SK-N-SH treated with all-trans-retinoic acid at 6 μM for 48 hours (cell line): ENCODE measurements around the gene CDKL2.

Experiments used
- ATAC-seq: fragments of 200-7000 bp; cut with Tn5 transposase; 3 replicates; pipeline ENCODE4 v1.9.1; 2020; ENCODE audit warnings: mild to moderate bottlenecking, moderate library complexity
- ARNTL ChIP-seq: fragments of 450-650 bp; formaldehyde crosslinking; IDR thresholded peaks from 2 replicates; pipeline ENCODE4 v1.5.0; 2020; ENCODE audit warnings: low read depth, mild to moderate bottlenecking, moderate library complexity, borderline replicate concordance
- BACH2 ChIP-seq: fragments of 250-450 bp; sonication (Bioruptor Pico); IDR thresholded peaks from 2 replicates; pipeline ENCODE4 v1.9.0; 2021; ENCODE audit warnings: mild to moderate bottlenecking, borderline replicate concordance
- ESRRG ChIP-seq: fragments of 250-450 bp; sonication (Bioruptor Pico); IDR thresholded peaks from 2 replicates; pipeline ENCODE4 v1.6.1; 2021; ENCODE audit warnings: mild to moderate bottlenecking
- GLIS3 ChIP-seq: fragments of 250-450 bp; sonication (Bioruptor Pico); IDR thresholded peaks from 2 replicates; pipeline ENCODE4 v1.5.0; 2020; ENCODE audit warnings: mild to moderate bottlenecking, moderate library complexity
- ISL1 ChIP-seq: fragments of 250-450 bp; sonication (Bioruptor Pico); IDR thresholded peaks from 2 replicates; pipeline ENCODE4 v2.1.2; 2022; ENCODE audit warnings: mild to moderate bottlenecking, moderate library complexity
- OSR1 ChIP-seq: fragments of 250-450 bp; sonication (Bioruptor Pico); IDR thresholded peaks from 2 replicates; pipeline ENCODE4 v1.8.0; 2022; ENCODE audit warnings: moderate library complexity, mild to moderate bottlenecking, inconsistent platforms
- PPARA ChIP-seq: fragments of 250-450 bp; sonication (Bioruptor Pico); IDR thresholded peaks from 2 replicates; pipeline ENCODE4 v1.5.0; 2020; ENCODE audit warnings: mild to moderate bottlenecking, borderline replicate concordance
- RARB ChIP-seq: fragments of 250-450 bp; sonication (Bioruptor Pico); IDR thresholded peaks from 2 replicates; pipeline ENCODE4 v1.8.0; 2021; ENCODE audit warnings: mild to moderate bottlenecking, moderate library complexity
- SNAI2 ChIP-seq: fragments of 250-450 bp; sonication (Bioruptor Pico); IDR thresholded peaks from 2 replicates; pipeline ENCODE4 v1.5.0; 2020; ENCODE audit warnings: mild to moderate bottlenecking, moderate library complexity
- TCF4 ChIP-seq: fragments of 250-450 bp; sonication (Bioruptor Pico); IDR thresholded peaks from 2 replicates; pipeline ENCODE4 v1.8.0; 2021; ENCODE audit warnings: mild to moderate bottlenecking, moderate library complexity, borderline replicate concordance
- TOX ChIP-seq: fragments of 250-450 bp; sonication (Bioruptor Pico); IDR thresholded peaks from 2 replicates; pipeline ENCODE4 v1.8.0; 2021; ENCODE audit warnings: mild to moderate bottlenecking, moderate library complexity, borderline replicate concordance
- ZC3H10 ChIP-seq: fragments of 250-450 bp; sonication (Bioruptor Pico); IDR thresholded peaks from 2 replicates; pipeline ENCODE4 v1.5.1; 2021; ENCODE audit warnings: mild to moderate bottlenecking, moderate library complexity
- ZFP3 ChIP-seq: fragments of 250-450 bp; sonication (Bioruptor Pico); IDR thresholded peaks from 2 replicates; pipeline ENCODE4 v1.5.0; 2020; ENCODE audit warnings: mild to moderate bottlenecking, moderate library complexity
- ZNF565 ChIP-seq: fragments of 450-650 bp; formaldehyde crosslinking; conservative IDR thresholded peaks from 2 replicates; pipeline ENCODE4 v1.5.0; 2020; ENCODE audit warnings: low read depth, mild to moderate bottlenecking, moderate library complexity
- ZNF70 ChIP-seq: fragments of 450-650 bp; formaldehyde crosslinking; IDR thresholded peaks from 2 replicates; pipeline ENCODE4 v1.5.0; 2020; ENCODE audit warnings: mild to moderate bottlenecking, moderate library complexity
- ZNF8 ChIP-seq: fragments of 450-650 bp; formaldehyde crosslinking; IDR thresholded peaks from 2 replicates; pipeline ENCODE4 v1.5.0; 2020; ENCODE audit warnings: mild to moderate bottlenecking, moderate library complexity
- TF ChIP-seq, protein P1 (sequence below): fragments of 250-450 bp; sonication (Bioruptor Pico); IDR thresholded peaks from 2 replicates; pipeline ENCODE4 v1.8.0; 2020; ENCODE audit warnings: mild to moderate bottlenecking, moderate library complexity, borderline replicate concordance
- TF ChIP-seq, protein P2 (sequence below): fragments of 250-450 bp; sonication (Bioruptor Pico); IDR thresholded peaks from 2 replicates; pipeline ENCODE4 v1.5.1; 2020; ENCODE audit warnings: low read depth, mild to moderate bottlenecking, moderate library complexity
- TF ChIP-seq, protein P3 (sequence below): fragments of 250-450 bp; sonication (Bioruptor Pico); IDR thresholded peaks from 2 replicates; pipeline ENCODE4 v1.5.1; 2021; ENCODE audit warnings: mild to moderate bottlenecking, moderate library complexity
- TF ChIP-seq, protein P4 (sequence below): fragments of 250-450 bp; sonication (Bioruptor Pico); IDR thresholded peaks from 2 replicates; pipeline ENCODE4 v1.5.0; 2020; ENCODE audit warnings: mild to moderate bottlenecking, moderate library complexity

The CDKL2 gene

DNA sequence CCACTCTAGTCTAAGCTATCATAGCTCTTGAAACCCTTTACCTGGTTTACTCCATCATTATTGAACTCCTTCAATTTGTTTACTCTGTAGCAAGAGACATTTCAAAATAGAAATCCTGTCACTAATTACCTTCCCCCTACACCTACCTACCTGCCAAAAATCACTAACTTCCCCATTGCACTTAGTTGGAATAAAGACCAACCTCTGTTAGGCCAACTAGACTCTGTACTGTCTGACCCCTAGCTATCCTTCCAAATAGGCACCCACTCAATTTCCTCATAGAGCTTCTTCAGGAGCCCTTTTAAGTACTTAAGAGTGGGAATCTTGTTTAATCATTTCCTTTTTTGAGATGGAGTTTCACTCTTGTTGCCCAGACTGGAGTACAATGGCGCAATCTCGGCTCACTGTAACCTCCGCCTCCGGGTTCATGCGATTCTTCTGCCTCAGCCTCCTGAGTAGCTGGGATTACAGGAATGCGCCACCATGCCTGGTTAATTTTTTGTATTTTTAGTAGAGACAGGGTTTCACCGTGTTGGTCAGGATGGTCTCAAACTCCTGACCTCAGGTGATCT lies 8.9 kb upstream of the CDKL2 start:
- no peak for TF ChIP-seq SNAI2
- ATAC-seq: no peak

DNA sequence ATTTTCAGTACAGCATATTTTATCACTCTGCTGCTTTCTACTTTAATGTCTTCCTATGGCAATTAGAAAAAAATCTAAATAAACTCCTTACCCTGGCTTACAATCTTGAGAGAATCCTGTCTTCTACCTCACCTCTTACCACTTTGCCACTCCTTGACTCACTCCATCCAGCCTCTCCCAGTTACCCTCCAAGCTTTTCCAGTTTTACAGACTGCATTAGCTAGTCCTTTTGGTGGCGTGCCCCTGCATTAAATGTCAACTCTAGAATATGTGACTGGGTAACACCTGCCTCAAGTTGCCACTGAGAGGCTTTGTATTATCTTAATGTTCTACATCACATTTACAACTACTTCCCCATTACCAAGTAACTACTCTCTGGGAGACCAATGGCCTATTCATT lies 7.5 kb upstream of the CDKL2 start:
- TF ChIP-seq, protein P1, sequence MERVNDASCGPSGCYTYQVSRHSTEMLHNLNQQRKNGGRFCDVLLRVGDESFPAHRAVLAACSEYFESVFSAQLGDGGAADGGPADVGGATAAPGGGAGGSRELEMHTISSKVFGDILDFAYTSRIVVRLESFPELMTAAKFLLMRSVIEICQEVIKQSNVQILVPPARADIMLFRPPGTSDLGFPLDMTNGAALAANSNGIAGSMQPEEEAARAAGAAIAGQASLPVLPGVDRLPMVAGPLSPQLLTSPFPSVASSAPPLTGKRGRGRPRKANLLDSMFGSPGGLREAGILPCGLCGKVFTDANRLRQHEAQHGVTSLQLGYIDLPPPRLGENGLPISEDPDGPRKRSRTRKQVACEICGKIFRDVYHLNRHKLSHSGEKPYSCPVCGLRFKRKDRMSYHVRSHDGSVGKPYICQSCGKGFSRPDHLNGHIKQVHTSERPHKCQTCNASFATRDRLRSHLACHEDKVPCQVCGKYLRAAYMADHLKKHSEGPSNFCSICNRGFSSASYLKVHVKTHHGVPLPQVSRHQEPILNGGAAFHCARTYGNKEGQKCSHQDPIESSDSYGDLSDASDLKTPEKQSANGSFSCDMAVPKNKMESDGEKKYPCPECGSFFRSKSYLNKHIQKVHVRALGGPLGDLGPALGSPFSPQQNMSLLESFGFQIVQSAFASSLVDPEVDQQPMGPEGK: no peak
- TF ChIP-seq BACH2 (CRISPR knock-in tag): no peak
- no peak for TF ChIP-seq RARB
- no peak for TF ChIP-seq ZNF70 (CRISPR knock-in tag)
- no peak for TF ChIP-seq GLIS3 (CRISPR knock-in tag)
- TF ChIP-seq ZFP3 (CRISPR knock-in tag): no peak
- TF ChIP-seq TCF4 (CRISPR knock-in tag): no peak
- no peak for TF ChIP-seq ZNF8 (CRISPR knock-in tag)
- ATAC-seq: no peak; the same call in 1 of the 3 replicates

DNA sequence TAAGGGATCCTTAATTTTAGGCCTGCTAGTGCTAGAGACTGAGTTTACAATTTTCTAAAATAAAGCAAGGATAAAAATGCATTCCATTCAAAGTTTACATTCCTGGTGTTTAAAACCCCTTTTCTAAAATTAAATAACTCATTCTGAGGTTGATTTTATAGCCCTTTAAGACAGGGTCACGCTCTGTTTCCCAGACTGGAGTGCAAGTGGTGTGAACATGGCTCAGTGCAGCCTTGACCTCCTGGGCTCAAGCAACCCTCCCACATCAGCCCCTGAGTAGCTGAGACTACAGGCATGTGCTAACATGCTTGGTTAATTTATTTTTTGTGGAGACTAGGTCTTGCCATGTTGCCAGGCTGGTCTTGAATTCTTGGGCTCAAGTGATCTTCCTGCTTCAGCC lies 6.8 kb upstream of the CDKL2 start:
- peak; percentile 43 for ATAC-seq
- TF ChIP-seq GLIS3 (CRISPR knock-in tag) (no peak), ZNF70 (CRISPR knock-in tag) (no peak), RARB (no peak), PPARA (CRISPR knock-in tag) (no peak)

DNA sequence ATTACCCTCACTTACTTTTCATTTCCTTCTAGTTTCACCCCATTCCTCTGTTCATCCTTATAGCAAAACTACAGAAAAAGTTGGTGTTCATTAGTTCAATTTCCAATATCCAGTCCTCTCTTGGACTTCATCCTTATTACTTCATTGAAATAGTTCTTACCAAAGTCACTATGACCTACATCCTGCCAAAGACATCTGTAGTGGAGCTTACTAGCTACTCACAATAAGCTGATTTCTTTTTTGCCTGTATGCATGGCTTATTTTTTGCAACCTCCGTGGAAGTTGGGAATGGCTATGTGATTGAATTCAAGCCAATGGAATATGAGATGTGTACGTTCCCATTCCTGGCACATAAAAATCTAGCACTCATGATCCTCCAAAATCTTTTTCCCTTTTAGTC lies 4.6 kb upstream of the CDKL2 start:
- no peak for ATAC-seq
- TF ChIP-seq, protein P2, sequence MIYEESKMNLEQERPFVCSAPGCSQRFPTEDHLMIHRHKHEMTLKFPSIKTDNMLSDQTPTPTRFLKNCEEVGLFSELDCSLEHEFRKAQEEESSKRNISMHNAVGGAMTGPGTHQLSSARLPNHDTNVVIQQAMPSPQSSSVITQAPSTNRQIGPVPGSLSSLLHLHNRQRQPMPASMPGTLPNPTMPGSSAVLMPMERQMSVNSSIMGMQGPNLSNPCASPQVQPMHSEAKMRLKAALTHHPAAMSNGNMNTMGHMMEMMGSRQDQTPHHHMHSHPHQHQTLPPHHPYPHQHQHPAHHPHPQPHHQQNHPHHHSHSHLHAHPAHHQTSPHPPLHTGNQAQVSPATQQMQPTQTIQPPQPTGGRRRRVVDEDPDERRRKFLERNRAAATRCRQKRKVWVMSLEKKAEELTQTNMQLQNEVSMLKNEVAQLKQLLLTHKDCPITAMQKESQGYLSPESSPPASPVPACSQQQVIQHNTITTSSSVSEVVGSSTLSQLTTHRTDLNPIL: no peak
- TF ChIP-seq SNAI2 (no peak), ZNF70 (CRISPR knock-in tag) (no peak), ISL1 (CRISPR knock-in tag) (no peak), TOX (no peak), RARB (no peak), BACH2 (CRISPR knock-in tag) (no peak), ZNF565 (CRISPR knock-in tag) (no peak), TCF4 (CRISPR knock-in tag) (no peak), ARNTL (no peak), ZNF8 (CRISPR knock-in tag) (no peak), ESRRG (no peak)
- TF ChIP-seq, protein P3, sequence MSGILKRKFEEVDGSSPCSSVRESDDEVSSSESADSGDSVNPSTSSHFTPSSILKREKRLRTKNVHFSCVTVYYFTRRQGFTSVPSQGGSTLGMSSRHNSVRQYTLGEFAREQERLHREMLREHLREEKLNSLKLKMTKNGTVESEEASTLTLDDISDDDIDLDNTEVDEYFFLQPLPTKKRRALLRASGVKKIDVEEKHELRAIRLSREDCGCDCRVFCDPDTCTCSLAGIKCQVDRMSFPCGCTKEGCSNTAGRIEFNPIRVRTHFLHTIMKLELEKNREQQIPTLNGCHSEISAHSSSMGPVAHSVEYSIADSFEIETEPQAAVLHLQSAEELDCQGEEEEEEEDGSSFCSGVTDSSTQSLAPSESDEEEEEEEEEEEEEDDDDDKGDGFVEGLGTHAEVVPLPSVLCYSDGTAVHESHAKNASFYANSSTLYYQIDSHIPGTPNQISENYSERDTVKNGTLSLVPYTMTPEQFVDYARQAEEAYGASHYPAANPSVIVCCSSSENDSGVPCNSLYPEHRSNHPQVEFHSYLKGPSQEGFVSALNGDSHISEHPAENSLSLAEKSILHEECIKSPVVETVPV (CRISPR knock-in tag): no peak
- TF ChIP-seq, all 23 proteins: peak for 0

DNA sequence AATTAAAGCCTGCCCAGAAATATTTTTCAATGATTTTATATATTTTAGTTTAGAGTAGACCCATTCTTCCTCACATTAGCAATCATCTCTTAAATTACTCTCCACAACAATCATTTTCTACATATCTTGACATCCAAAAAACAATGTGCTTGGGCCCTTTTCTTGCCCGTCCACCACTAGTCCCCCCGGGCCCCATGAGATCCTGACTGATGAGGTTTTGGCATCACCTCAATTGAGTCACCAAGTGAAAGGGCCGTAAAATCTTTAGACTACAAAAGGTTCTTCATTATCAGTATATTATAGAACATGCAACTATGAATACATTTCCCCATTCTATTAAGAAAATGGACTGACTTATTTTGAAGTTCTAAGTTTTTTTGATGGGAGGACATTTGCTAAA lies 4.0 kb upstream of the CDKL2 start:
- ATAC-seq: no peak
- no peak for TF ChIP-seq RARB
- TF ChIP-seq, protein P3 (CRISPR knock-in tag): no peak
- no peak for TF ChIP-seq ISL1 (CRISPR knock-in tag)
- no peak for TF ChIP-seq PPARA (CRISPR knock-in tag)
- TF ChIP-seq ZC3H10 (CRISPR knock-in tag): no peak
- no peak for TF ChIP-seq OSR1 (CRISPR knock-in tag)
- TF ChIP-seq, protein P4, sequence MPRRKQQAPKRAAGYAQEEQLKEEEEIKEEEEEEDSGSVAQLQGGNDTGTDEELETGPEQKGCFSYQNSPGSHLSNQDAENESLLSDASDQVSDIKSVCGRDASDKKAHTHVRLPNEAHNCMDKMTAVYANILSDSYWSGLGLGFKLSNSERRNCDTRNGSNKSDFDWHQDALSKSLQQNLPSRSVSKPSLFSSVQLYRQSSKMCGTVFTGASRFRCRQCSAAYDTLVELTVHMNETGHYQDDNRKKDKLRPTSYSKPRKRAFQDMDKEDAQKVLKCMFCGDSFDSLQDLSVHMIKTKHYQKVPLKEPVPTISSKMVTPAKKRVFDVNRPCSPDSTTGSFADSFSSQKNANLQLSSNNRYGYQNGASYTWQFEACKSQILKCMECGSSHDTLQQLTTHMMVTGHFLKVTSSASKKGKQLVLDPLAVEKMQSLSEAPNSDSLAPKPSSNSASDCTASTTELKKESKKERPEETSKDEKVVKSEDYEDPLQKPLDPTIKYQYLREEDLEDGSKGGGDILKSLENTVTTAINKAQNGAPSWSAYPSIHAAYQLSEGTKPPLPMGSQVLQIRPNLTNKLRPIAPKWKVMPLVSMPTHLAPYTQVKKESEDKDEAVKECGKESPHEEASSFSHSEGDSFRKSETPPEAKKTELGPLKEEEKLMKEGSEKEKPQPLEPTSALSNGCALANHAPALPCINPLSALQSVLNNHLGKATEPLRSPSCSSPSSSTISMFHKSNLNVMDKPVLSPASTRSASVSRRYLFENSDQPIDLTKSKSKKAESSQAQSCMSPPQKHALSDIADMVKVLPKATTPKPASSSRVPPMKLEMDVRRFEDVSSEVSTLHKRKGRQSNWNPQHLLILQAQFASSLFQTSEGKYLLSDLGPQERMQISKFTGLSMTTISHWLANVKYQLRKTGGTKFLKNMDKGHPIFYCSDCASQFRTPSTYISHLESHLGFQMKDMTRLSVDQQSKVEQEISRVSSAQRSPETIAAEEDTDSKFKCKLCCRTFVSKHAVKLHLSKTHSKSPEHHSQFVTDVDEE: no peak
- TF ChIP-seq TOX: no peak
- TF ChIP-seq ZFP3 (CRISPR knock-in tag): no peak
- no peak for TF ChIP-seq ZNF70 (CRISPR knock-in tag)
- TF ChIP-seq GLIS3 (CRISPR knock-in tag): no peak
- TF ChIP-seq, protein P1: no peak
- no peak for TF ChIP-seq BACH2 (CRISPR knock-in tag)
- no peak for TF ChIP-seq TCF4 (CRISPR knock-in tag)
- no peak for TF ChIP-seq ARNTL
- TF ChIP-seq ESRRG: no peak
- no peak for TF ChIP-seq SNAI2
- TF ChIP-seq, protein P2: no peak
- TF ChIP-seq ZNF565 (CRISPR knock-in tag): no peak
